KOPT-K1 (cell line): ENCODE data around the gene EML5.

Source experiments
- H3K27ac ChIP-seq: fragments of 200-600 bp; sonication (generic); 2 replicates; pipeline ENCODE4 v1.5.1; 2016; ENCODE audit warnings: antibody characterized with exemption, mild to moderate bottlenecking, low read depth, low read length; ENCODE audit not compliant: poor library complexity, severe bottlenecking
- H3K36me3 ChIP-seq: fragments of 200-600 bp; sonication (generic); 2 replicates; pipeline ENCODE4 v1.5.1; 2017; ENCODE audit warnings: antibody characterized with exemption, mild to moderate bottlenecking, low read length, moderate library complexity; ENCODE audit not compliant: insufficient read depth
- H3K9me3 ChIP-seq: fragments of 200-600 bp; sonication (generic); 2 replicates; pipeline ENCODE4 v1.5.1; 2017; ENCODE audit warnings: antibody characterized with exemption, low read length, mild to moderate bottlenecking; ENCODE audit not compliant: insufficient read depth, poor library complexity, severe bottlenecking

The EML5 gene

GRCh38 chr14:88786715-88787114, 6.0 kb downstream of the EML5 start:
- H3K27ac ChIP-seq: no peak overlapping the region
- H3K36me3 ChIP-seq: no peaks in the 10 kb centered on the region

DNA sequence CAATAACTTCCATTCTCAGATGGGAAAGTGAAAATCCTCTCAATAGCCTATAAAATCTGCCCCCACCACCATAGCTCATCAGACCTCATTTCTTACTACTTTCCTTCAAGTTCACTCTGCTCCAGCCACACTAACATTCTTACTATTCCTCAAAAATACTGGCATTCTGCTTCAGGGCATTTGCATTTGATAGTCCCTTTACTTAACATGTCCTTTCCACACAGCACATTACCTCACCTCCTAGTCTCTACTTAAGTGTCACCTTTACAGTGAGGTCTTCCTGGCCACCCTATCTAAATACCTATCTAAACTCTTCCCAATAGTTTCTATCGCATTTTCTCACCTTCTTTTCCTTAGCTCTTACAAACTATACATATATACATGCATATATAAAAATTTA, 6.8 kb downstream of the EML5 start:
- H3K27ac ChIP-seq: no peak overlapping the region
- H3K36me3 ChIP-seq: no peaks in the 10 kb centered on the region
- H3K9me3 ChIP-seq: peaks cover 31% of the 10 kb centered on the region

More at GRCh38 chr14:88786715-88787114, 6.0 kb downstream of the EML5 start:
- peaks cover 24% of the 10 kb centered on the region for H3K9me3 ChIP-seq

- Histone ChIP-seq H3K36me3 (no peaks in the 10 kb centered on the region), H3K9me3 (peaks cover 3% of the 10 kb centered on the region), H3K27ac (no peak overlapping the region)
These were observed 17.2 kb downstream of the EML5 start for GRCh38 chr14:88775532-88775931.

DNA sequence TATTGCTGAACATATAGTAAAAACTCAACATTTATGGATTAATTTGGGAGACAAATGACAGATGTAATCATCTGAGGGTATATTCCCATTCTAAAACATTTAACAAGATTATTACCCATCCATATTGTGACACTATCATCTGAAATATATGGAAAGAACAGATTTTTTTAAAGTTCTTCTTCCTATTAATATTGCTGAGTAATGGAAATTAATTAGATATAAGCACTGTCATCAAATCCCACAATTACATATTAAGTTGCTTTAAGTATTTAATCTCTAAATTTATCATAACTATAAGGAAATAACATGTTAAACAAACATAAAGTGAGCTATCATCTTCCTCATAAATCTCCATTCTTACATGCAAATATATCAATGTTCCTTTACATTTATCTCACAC, 22.0 kb downstream of the EML5 start:
- Histone ChIP-seq H3K36me3 (no peaks in the 10 kb centered on the region), H3K9me3 (peaks cover 24% of the 10 kb centered on the region), H3K27ac (no peak overlapping the region)

DNA sequence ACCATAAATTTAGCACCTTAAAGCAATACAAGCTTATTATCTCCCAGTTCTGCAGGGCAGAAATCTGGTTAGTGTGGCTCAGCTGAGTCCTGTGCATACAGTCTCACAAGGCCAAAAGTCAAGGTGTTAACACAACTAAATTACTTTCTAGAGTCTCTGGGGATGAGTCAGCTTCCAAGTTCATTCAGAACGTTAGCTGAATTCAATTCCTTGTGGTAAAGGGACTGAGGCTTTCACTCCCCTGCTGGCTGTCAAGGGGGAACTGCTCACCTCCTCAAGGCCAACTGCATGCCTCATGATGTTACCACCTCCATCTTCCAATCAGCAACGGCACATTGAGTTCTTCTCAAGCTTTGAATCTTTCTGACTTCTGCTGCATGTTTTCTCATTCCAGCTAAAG, 27.6 kb downstream of the EML5 start:
- no peaks in the 10 kb centered on the region for H3K36me3 ChIP-seq
- no peak overlapping the region for H3K27ac ChIP-seq
- peaks cover 21% of the 10 kb centered on the region for H3K9me3 ChIP-seq

GRCh38 chr14:88753873-88754272, 38.9 kb downstream of the EML5 start:
- H3K27ac ChIP-seq: no peak overlapping the region
- H3K9me3 ChIP-seq: no peaks in the 10 kb centered on the region
- no peaks in the 10 kb centered on the region for H3K36me3 ChIP-seq

GRCh38 chr14:88750945-88751344, 41.8 kb downstream of the EML5 start:
- Histone ChIP-seq H3K27ac (no peak overlapping the region), H3K9me3 (no peaks in the 10 kb centered on the region), H3K36me3 (no peaks in the 10 kb centered on the region)

GRCh38 chr14:88750413-88750812, 42.3 kb downstream of the EML5 start:
- Histone ChIP-seq H3K27ac (no peak overlapping the region), H3K9me3 (no peaks in the 10 kb centered on the region), H3K36me3 (no peaks in the 10 kb centered on the region)

DNA sequence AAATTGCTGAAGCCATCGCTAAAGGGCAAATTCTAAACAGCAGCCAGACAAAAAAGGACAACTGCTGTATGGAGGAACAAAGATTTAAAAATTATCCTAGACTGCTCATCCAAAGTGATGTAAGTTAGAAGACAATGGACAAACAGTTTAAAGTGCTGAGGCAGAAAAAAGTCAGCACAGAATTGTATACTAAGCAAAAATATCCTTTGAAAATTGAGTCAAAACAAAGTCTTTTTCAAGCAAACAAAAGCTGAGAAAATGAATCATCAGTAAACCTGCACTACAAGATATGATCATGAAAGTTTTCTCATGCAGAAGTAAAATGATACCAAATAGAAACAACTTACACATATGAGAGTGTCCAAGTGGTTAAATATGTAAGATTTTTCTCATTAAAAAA, 43.6 kb downstream of the EML5 start:
- Histone ChIP-seq H3K9me3 (no peaks in the 10 kb centered on the region), H3K36me3 (no peaks in the 10 kb centered on the region), H3K27ac (no peak overlapping the region)

- H3K27ac ChIP-seq: no peak overlapping the region
- no peaks in the 10 kb centered on the region for H3K9me3 ChIP-seq
- H3K36me3 ChIP-seq: no peaks in the 10 kb centered on the region
These were observed 44.5 kb downstream of the EML5 start for GRCh38 chr14:88748288-88748687.

GRCh38 chr14:88746052-88746451, 46.7 kb downstream of the EML5 start:
- Histone ChIP-seq H3K9me3 (no peaks in the 10 kb centered on the region), H3K27ac (no peak overlapping the region), H3K36me3 (no peaks in the 10 kb centered on the region)

- no peak overlapping the region for H3K27ac ChIP-seq
- H3K36me3 ChIP-seq: peaks cover 7% of the 10 kb centered on the region; the same call in 1 of the 2 replicates
- H3K9me3 ChIP-seq: peaks cover 11% of the 10 kb centered on the region
These were observed 55.5 kb downstream of the EML5 start for GRCh38 chr14:88737245-88737644.

DNA sequence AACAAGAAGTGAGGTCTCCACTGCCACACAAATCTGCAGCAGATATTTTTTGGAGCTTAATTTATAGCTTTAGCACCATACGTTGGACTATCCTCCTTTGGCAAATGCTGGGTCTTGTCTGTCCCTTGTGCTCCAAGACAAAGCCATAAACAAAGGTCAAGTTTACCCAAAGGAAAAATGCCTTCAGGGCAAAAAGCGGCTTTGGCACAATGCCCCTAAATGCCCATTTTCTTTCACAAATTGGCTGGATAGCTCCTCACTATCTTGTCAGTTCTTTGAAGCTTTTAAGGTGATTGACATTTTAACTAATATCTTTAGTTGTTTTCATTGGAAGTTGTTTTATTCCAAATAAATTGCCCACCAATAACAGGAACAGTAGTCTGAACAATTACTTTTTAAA, 59.6 kb downstream of the EML5 start:
- H3K9me3 ChIP-seq: peaks cover 11% of the 10 kb centered on the region
- H3K36me3 ChIP-seq: peaks cover 7% of the 10 kb centered on the region; the same call in 1 of the 2 replicates
- no peak overlapping the region for H3K27ac ChIP-seq

DNA sequence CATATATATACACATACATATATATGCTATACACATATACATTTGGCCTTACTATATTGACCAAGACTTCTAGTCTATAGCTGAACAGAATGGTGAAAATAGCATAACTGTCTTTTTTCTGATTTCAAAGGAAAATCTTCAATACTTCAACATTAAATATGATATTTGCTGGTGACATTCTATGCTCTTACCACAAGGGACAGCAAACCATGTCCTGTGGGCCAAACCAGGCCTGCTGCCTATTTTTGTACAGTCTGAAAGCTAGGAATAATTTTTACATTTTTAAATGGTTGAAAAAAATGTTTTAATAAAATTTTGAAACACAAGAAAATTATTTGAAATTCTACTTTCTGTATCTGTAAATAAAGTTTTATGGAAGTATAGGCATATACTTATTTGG, 63.6 kb downstream of the EML5 start:
- H3K27ac ChIP-seq: no peak overlapping the region
- no peaks in the 10 kb centered on the region; the same call in 1 of the 2 replicates for H3K36me3 ChIP-seq
- no peaks in the 10 kb centered on the region for H3K9me3 ChIP-seq

DNA sequence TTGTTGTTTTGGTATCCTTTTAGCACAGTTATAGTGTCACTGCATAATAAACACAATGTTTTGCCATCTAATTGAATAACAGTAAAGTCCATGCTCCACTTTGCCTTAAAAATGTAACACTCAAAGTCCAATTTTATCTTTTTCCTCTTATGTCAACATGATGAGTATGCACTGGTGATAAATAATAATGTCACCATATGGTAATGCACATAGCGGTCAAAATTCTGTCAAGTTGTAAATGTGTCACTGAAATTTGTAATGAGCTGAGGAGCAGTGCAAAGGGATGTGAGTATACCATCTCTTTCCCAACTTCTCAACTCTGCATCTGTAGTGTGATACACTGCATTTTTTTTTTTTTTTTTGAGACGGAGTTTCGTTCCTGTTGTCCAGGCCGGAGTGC, 65.7 kb downstream of the EML5 start:
- no peaks in the 10 kb centered on the region for H3K36me3 ChIP-seq
- H3K9me3 ChIP-seq: no peaks in the 10 kb centered on the region
- no peak overlapping the region for H3K27ac ChIP-seq

- no peak overlapping the region for H3K27ac ChIP-seq
- H3K9me3 ChIP-seq: no peaks in the 10 kb centered on the region
- peaks cover 6% of the 10 kb centered on the region; the same call in 1 of the 2 replicates for H3K36me3 ChIP-seq
These were observed 82.0 kb downstream of the EML5 start for GRCh38 chr14:88710709-88711108.

DNA sequence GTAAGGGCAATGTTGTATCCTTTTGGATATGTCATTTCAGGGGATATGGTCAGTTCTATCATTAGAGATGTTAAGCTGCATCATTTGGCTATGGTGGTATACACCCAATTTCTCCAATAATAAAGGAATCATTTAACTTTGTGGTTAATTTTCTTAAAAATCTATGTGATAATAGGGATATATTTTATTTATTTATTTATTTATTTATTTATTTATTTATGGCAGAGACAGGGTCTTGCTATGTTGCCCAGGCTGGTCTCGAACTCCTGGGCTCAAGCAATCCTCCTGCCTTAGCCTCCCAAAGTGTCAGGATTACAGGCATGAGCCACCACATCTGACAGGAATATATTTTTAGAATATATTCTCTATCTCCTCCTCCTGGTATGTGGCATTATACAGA, 85.7 kb downstream of the EML5 start:
- Histone ChIP-seq H3K36me3 (peaks cover 12% of the 10 kb centered on the region), H3K9me3 (no peaks in the 10 kb centered on the region), H3K27ac (no peak overlapping the region)
